K562 (cell line): ENCODE measurements around the gene LAMA4.

Source experiments
- CTCF ChIP-seq, 3 experiments: IDR thresholded peaks in 2 of 3; conservative IDR thresholded peaks in 1 of 3; 2 replicates each; pipeline ENCODE4 v1.5.1; 2011 to 2012; ENCODE audit warnings: low read length in 3 of 3, mild to moderate bottlenecking in 3 of 3, control low read depth in 2 of 3, improper control_type of control experiment in 1 of 3, inconsistent platforms in 1 of 3, low read depth in 1 of 3, mixed read lengths in 1 of 3, moderate library complexity in 1 of 3; ENCODE audit not compliant: insufficient read depth in 2 of 3
- MTF1 ChIP-seq: fragments of 250-450 bp; sonication (Bioruptor Pico); IDR thresholded peaks from 2 replicates; pipeline ENCODE4 v1.9.0; 2021; ENCODE audit warnings: moderate library complexity, mild to moderate bottlenecking, inconsistent platforms, borderline replicate concordance
- RAD21 ChIP-seq, 2 experiments: fragments of 250-450 bp in 1 of 2; fragments of 450-650 bp in 1 of 2; sonication (Bioruptor Pico) in 1 of 2; formaldehyde crosslinking in 1 of 2; IDR thresholded peaks in 1 of 2; conservative IDR thresholded peaks in 1 of 2; 2 replicates each; pipeline versions ENCODE4 v1.4.0 to v1.8.0; 2020 to 2022; ENCODE audit warnings: mild to moderate bottlenecking in 2 of 2, moderate library complexity in 1 of 2
- RBM17 ChIP-seq: fragments of 200-400 bp; formaldehyde crosslinking; IDR thresholded peaks from 2 replicates; pipeline ENCODE4 v1.6.1; 2017; ENCODE audit warnings: low read depth, mild to moderate bottlenecking, low read length, borderline replicate concordance
- RBM22 ChIP-seq: fragments of 200-400 bp; formaldehyde crosslinking; IDR thresholded peaks from 2 replicates; pipeline ENCODE4 v1.6.1; 2018; ENCODE audit warnings: low read length, low read depth; ENCODE audit not compliant: poor library complexity, severe bottlenecking
- SMARCA5 ChIP-seq: fragments of 450-650 bp; IDR thresholded peaks from 2 replicates; pipeline ENCODE4 v1.6.1; 2016
- ZNF778 ChIP-seq: fragments of 450-650 bp; formaldehyde crosslinking; IDR thresholded peaks from 2 replicates; pipeline ENCODE4 v1.4.0; 2020; ENCODE audit warnings: mild to moderate bottlenecking, moderate library complexity

- no peak for TF ChIP-seq SMARCA5
- no peak for TF ChIP-seq CTCF (IDR thresholded peaks at IDR 0.05 in 2 of 3, conservative IDR thresholded peaks at IDR 0.05 in 1 of 3; ENCODE audit: insufficient read depth in 2 of 3, low read depth in 1 of 3, low read length in 3 of 3)
- TF ChIP-seq ZNF778 (CRISPR knock-in tag), result no peak
- no peak for TF ChIP-seq RBM17
- TF ChIP-seq RBM22, result no peak
- TF ChIP-seq RAD21 (CRISPR knock-in tag; conservative IDR thresholded peaks at IDR 0.05 in 1 of 2, IDR thresholded peaks at IDR 0.05 in 1 of 2), result no peak
- TF ChIP-seq MTF1 (CRISPR knock-in tag), result no peak
Observed at GRCh38 chr6:112274774-112275173, 20.4 kb upstream of the LAMA4 start.
